Calu3 (cell line): ENCODE results near the gene DLGAP5. TPM values are rescaled to one million over a fixed set of nuclear protein-coding genes. Genes with fewer than 3 reads are reported as not detected.
A peak's percentile ranks its signal among the peaks of the same experiment; 100 is the strongest.

ENCODE experiments used
- BruUV-seq: library from RNA; stranded (reverse); fragments of 400-500 nt; replicated peaks from 2 replicates; lab custom pipeline; 2021; lab: Mats Ljungman, UMichigan
- CTCF ChIA-PET: fragments of 300-600 bp; sonication (Branson Sonifier 250); formaldehyde crosslinking; loops from one replicate; lab custom pipeline; 2022; ENCODE audit warnings: antibody characterized with exemption; lab: Charles Lee
- DNase-seq: peaks from one replicate; pipeline ENCODE4 v3.0.0; 2022
- H3K27ac Mint-ChIP-seq: one replicate; pipeline ENCODE4 v1.8.0; 2022; ENCODE audit warnings: mixed read lengths; ENCODE audit not compliant: unreplicated experiment
- H3K27me3 Mint-ChIP-seq: one replicate; pipeline ENCODE4 v1.8.0; 2022; ENCODE audit warnings: mixed read lengths; ENCODE audit not compliant: unreplicated experiment
- H3K36me3 Mint-ChIP-seq: one replicate; pipeline ENCODE4 v1.8.0; 2022; ENCODE audit warnings: mild to moderate bottlenecking, moderate library complexity, mixed read lengths; ENCODE audit not compliant: insufficient read depth, unreplicated experiment
- H3K4me1 Mint-ChIP-seq: one replicate; pipeline ENCODE4 v1.8.0; 2022; ENCODE audit warnings: mild to moderate bottlenecking, low read depth, mixed read lengths; ENCODE audit not compliant: unreplicated experiment
- H3K4me3 Mint-ChIP-seq: one replicate; pipeline ENCODE4 v1.8.0; 2022; ENCODE audit warnings: mild to moderate bottlenecking, low read depth, moderate library complexity, mixed read lengths; ENCODE audit not compliant: unreplicated experiment
- H3K9me3 Mint-ChIP-seq: one replicate; pipeline ENCODE4 v1.8.0; 2022; ENCODE audit warnings: low read depth, mixed read lengths; ENCODE audit not compliant: unreplicated experiment
- CTCF ChIP-seq: fragments of 200-600 bp; IDR thresholded peaks from one replicate; pipeline ENCODE4 v1.8.0; 2022; ENCODE audit warnings: antibody characterized with exemption; ENCODE audit not compliant: unreplicated experiment
- intact Hi-C: fragments of 100-400 bp; cut with micrococcal nuclease; formaldehyde crosslinking; loops from one replicate; pipeline ENCODE4 v1.10.0; 2022; ENCODE audit not compliant: unreplicated experiment
- total RNA-seq: library from RNA; stranded (reverse); gene quantifications from 2 replicates; pipeline ENCODE4 v1.2.3, GENCODE V29; 2022

DLGAP5 gene
- total RNA-seq, 1 experiment from 2014 or later: 54.3 TPM

GRCh38 chr14:55136241-55136640 lies 55.1 kb downstream of the DLGAP5 start:
- H3K9me3 Mint-ChIP-seq: no peaks in the 10 kb centered on the region
- peaks cover 97% of the 10 kb centered on the region for H3K36me3 Mint-ChIP-seq
- intact Hi-C loops: no loop called here
- peak overlapping the region; percentile 64 for H3K4me3 Mint-ChIP-seq
- H3K27ac Mint-ChIP-seq: peak overlapping the region; percentile 39
- no peaks in the 10 kb centered on the region for H3K27me3 Mint-ChIP-seq
- DNase-seq: no peak
- no peak for TF ChIP-seq CTCF
- BruUV-seq: no TSS peak
- CTCF ChIA-PET: interaction anchor here (0.6 kb wide), 2 partner anchors 16 to 68 kb away, joined by 3 read pairs; no protein-coding TSS in a partner anchor
- peaks cover 52% of the 10 kb centered on the region for H3K4me1 Mint-ChIP-seq

DNA sequence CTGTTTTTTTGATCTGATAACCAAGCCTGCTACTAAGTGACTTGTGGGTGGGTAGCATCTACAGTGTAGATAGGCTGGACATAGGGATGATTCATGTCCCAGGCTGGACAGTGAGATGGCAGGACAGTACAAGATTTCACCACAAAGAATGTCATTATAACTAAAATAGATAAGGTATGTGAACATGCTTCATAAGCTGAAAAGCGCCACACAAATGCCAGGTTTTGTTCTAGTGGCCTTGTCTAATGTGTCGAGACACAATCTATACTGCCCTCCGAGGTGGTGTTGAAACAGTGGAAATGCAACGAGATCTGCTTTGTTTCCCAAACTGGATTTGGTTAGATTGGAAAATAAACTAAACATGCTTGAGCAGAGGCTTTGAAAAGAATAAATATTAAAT lies 58.0 kb downstream of the DLGAP5 start:
- H3K36me3 Mint-ChIP-seq: peaks cover 97% of the 10 kb centered on the region
- no TSS peak for BruUV-seq
- intact Hi-C loops: loop anchor here (1.0 kb wide), 1 partner anchor 44 kb away; no protein-coding TSS in a partner anchor
- no peak for DNase-seq
- H3K4me1 Mint-ChIP-seq: peaks cover 35% of the 10 kb centered on the region
- H3K9me3 Mint-ChIP-seq: no peaks in the 10 kb centered on the region
- no peak overlapping the region for H3K27ac Mint-ChIP-seq
- no peaks in the 10 kb centered on the region for H3K27me3 Mint-ChIP-seq
- H3K4me3 Mint-ChIP-seq: peak overlapping the region; percentile 80
- TF ChIP-seq CTCF: no peak
- CTCF ChIA-PET: interaction anchor here (0.6 to 1.9 kb wide), 4 partner anchors 31 to 82 kb away, joined by 4 to 7 read pairs (median 6); partner anchors contain the start of gene MAPK1IP1L

DNA sequence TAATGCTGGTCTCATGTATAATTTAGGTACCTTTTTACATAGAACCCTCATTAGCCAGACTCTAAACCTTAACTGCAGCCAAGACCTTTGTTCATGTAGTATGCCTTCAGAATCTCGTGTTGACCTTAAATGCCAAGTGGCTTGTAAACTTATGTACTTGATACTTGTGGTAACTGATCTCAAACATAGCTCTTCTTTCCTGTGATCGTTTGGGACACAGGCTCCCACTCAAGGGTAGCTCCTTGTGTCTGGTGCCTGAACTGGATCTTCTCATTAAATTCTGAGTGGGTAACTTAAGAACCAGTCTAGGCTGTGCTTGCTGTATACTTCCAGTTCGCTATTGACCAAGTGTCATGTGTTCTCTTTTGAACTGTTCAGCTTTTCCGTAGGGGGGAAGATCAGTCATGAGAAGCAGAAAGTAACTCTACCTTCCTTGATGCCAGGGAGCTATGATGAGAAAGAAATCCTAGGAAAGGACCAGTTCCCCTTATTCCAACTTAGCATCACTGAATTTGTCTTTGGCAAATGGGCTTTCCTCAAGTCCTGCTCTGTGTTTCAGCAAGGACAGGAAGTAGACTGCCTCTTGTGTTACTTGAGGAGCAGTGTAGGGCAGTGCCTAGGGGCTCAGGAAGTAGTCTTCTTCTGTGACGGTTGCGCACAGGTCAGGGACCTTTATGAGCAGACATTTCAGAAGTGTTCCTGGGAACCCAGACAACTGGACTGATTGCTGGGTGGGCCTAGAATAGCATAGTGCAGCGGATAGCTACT lies 59.8 kb downstream of the DLGAP5 start:
- no peak for TF ChIP-seq CTCF
- H3K9me3 Mint-ChIP-seq: no peaks in the 10 kb centered on the region
- H3K4me3 Mint-ChIP-seq: peak overlapping the region; percentile 80
- peak; percentile 42 for DNase-seq
- no peaks in the 10 kb centered on the region for H3K27me3 Mint-ChIP-seq
- CTCF ChIA-PET: interaction anchor here (1.1 to 2.0 kb wide), 6 partner anchors 28 to 105 kb away, joined by 3 to 12 read pairs (median 4); partner anchors contain the start of genes MAPK1IP1L, SOCS4 and WDHD1
- BruUV-seq: no TSS peak
- H3K4me1 Mint-ChIP-seq: peaks cover 25% of the 10 kb centered on the region
- peaks cover 82% of the 10 kb centered on the region for H3K36me3 Mint-ChIP-seq
- H3K27ac Mint-ChIP-seq: peak overlapping the region; percentile 83
- intact Hi-C loops: no loop called here

DNA sequence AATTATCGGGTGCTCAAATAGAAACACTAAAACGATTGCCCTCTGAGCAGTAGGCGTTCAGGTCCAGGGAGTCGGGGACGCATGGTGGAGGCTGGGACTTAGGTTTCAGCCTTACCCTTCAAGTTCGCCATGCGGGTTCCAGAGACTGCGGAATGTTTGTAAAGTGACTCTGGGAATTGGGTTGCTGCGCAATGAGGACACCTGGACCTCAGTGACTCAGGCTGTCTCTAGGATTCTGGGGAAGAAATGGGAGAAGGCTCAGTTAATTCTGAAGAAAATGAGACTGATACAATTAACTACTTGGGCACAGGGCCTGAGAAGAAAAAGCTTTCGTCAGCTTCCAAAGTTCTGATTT lies 61.2 kb downstream of the DLGAP5 start:
- CTCF ChIA-PET: interaction anchor here (0.6 to 4.0 kb wide), 6 partner anchors 27 to 59 kb away, joined by 3 to 22 read pairs (median 4); no protein-coding TSS in a partner anchor
- BruUV-seq: TSS peak; percentile 22
- intact Hi-C loops: no loop called here

More for the DNA sequence above, 61.2 kb downstream of the DLGAP5 start:
- Mint-ChIP-seq H3K27ac (peak overlapping the region; percentile 83), H3K27me3 (no peaks in the 10 kb centered on the region), H3K9me3 (no peaks in the 10 kb centered on the region), H3K36me3 (peaks cover 75% of the 10 kb centered on the region), H3K4me3 (peak overlapping the region; percentile 80), H3K4me1 (peaks cover 31% of the 10 kb centered on the region)
- DNase-seq: no peak
- no peak for TF ChIP-seq CTCF
